PFSK-1 (cell line): ENCODE results near the gene VAV2.

Source experiments
- FOXP2 ChIP-seq: optimal IDR thresholded peaks from 2 replicates; pipeline ENCODE3; 2011; ENCODE audit warnings: borderline replicate concordance, control low read depth, inconsistent platforms; ENCODE audit not compliant: insufficient read depth; ENCODE audit errors: extremely low read length, extremely low read depth
- POLR2AphosphoS5 ChIP-seq: IDR thresholded peaks from 2 replicates; pipeline ENCODE4 v1.6.1; 2012; ENCODE audit warnings: low read depth, mild to moderate bottlenecking, control low read depth, low read length, moderate library complexity
- SIN3A ChIP-seq: IDR thresholded peaks from 2 replicates; pipeline ENCODE4 v1.6.1; 2012; ENCODE audit warnings: mild to moderate bottlenecking, low read length, moderate library complexity, borderline replicate concordance; ENCODE audit not compliant: insufficient read depth
- TAF1 ChIP-seq: IDR thresholded peaks from 2 replicates; pipeline ENCODE4 v1.6.1; 2012; ENCODE audit warnings: low read length, control low read depth, borderline replicate concordance; ENCODE audit not compliant: insufficient read depth
- TF ChIP-seq, protein P1 (sequence below), 2 experiments: IDR thresholded peaks; 2 replicates each; pipeline versions ENCODE4 v1.6.1 to v1.8.0; 2011 to 2012; ENCODE audit warnings: low read depth in 2 of 2, low read length in 2 of 2, control low read depth in 1 of 2, inconsistent platforms in 1 of 2, mild to moderate bottlenecking in 1 of 2, moderate library complexity in 1 of 2; ENCODE audit not compliant: insufficient read depth in 1 of 2

The VAV2 gene

DNA sequence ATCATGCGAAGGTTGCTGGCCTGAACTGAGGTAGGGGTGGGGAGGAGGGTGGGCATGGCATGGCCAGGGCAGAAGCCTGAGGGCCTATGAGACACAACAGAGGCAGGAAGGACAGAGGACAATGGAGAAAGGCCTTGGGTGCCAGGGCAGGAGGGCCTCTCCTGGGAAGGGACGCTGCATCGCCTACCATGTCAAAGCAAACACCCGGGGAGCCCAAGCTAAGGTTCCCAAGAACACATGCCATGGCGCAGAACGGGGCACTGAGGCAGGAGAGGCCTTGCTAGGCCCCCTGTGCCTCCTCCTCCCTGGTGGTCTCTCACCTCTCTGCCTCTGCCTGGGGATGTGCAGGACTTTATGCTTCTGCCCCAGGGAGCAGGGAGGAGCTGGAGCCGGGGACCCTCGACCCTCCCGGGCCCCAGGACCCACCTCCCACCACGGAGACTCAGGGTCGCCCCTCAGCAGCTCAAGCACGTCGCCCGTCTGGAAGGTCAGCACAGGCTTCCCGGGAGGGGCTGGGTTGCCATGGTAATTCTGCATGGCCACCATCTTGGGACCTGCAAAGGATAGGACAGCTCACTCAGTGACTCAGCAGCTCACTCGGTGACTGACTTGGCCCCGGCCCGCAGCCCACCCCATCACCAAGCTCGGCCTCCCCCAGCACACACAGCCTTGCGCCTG lies 213.6 kb downstream of the VAV2 start:
- TF ChIP-seq, protein P1, sequence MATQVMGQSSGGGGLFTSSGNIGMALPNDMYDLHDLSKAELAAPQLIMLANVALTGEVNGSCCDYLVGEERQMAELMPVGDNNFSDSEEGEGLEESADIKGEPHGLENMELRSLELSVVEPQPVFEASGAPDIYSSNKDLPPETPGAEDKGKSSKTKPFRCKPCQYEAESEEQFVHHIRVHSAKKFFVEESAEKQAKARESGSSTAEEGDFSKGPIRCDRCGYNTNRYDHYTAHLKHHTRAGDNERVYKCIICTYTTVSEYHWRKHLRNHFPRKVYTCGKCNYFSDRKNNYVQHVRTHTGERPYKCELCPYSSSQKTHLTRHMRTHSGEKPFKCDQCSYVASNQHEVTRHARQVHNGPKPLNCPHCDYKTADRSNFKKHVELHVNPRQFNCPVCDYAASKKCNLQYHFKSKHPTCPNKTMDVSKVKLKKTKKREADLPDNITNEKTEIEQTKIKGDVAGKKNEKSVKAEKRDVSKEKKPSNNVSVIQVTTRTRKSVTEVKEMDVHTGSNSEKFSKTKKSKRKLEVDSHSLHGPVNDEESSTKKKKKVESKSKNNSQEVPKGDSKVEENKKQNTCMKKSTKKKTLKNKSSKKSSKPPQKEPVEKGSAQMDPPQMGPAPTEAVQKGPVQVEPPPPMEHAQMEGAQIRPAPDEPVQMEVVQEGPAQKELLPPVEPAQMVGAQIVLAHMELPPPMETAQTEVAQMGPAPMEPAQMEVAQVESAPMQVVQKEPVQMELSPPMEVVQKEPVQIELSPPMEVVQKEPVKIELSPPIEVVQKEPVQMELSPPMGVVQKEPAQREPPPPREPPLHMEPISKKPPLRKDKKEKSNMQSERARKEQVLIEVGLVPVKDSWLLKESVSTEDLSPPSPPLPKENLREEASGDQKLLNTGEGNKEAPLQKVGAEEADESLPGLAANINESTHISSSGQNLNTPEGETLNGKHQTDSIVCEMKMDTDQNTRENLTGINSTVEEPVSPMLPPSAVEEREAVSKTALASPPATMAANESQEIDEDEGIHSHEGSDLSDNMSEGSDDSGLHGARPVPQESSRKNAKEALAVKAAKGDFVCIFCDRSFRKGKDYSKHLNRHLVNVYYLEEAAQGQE (IDR thresholded peaks at IDR 0.05; ENCODE audit: insufficient read depth in 1 of 2, low read depth in 2 of 2, low read length in 2 of 2): no peak
- no peak for TF ChIP-seq SIN3A
- no peak for TF ChIP-seq FOXP2
- TF ChIP-seq TAF1: no peak
- TF ChIP-seq POLR2AphosphoS5: no peak

DNA sequence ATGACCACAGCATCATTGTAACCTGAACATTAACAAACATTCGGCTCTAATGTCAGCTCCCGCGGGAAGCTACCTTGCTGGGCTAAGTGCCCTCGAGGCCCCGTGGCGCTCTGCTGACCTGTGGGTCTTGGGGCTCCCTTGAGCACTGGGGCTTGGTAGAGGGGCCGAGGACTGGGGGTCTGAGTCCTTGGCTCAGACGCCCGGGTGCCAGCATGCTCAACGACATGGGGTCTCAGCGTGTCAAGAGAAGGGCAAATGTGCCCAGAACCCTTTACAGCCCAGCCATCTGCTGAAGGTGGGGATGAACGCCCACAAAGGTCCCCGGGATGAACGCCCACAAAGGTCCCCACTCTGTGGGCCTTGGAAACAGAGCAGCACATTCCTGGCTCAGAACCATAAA lies 214.3 kb downstream of the VAV2 start:
- TF ChIP-seq FOXP2 (no peak), TAF1 (no peak), SIN3A (no peak), POLR2AphosphoS5 (no peak)
- TF ChIP-seq, protein P1 (IDR thresholded peaks at IDR 0.05; ENCODE audit: insufficient read depth in 1 of 2, low read depth in 2 of 2, low read length in 2 of 2): no peak

DNA sequence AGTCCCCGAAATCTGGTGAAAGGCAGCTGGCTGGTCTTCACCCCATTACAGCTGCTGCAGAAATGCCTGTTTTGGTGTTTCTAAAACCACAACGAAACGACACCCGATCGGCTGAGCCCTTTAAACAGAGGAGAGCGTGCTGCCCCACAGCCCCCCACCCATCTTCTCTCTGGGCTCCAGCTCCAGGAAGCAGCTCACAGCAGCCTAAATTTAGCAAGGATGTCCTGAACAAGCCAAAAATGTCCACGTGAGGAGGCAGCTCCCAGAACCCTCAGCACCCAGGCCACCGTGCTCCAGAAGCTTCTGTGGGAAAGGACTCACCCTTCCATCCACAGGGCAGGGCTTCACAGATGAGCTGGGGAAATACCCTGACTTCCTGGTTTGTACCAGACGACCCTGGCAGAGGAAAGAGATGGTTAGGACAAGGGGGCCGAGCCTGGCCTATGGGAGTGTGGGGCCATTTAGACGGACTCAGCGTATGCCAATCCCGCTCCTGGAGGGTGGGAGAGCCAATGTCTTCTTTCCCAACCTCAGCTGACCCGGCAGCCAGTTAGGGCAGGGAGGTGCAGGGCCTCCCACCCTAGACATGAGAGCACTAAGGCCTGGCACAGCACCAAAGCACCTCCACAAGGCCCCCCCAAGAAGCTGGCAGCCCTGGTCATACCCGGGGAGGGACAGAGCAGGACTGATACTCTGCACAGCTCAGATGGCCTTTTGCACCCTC lies 214.9 kb downstream of the VAV2 start:
- TF ChIP-seq TAF1 (no peak), SIN3A (no peak), POLR2AphosphoS5 (no peak), FOXP2 (no peak)
- TF ChIP-seq, protein P1 (IDR thresholded peaks at IDR 0.05; ENCODE audit: insufficient read depth in 1 of 2, low read depth in 2 of 2, low read length in 2 of 2): no peak

DNA sequence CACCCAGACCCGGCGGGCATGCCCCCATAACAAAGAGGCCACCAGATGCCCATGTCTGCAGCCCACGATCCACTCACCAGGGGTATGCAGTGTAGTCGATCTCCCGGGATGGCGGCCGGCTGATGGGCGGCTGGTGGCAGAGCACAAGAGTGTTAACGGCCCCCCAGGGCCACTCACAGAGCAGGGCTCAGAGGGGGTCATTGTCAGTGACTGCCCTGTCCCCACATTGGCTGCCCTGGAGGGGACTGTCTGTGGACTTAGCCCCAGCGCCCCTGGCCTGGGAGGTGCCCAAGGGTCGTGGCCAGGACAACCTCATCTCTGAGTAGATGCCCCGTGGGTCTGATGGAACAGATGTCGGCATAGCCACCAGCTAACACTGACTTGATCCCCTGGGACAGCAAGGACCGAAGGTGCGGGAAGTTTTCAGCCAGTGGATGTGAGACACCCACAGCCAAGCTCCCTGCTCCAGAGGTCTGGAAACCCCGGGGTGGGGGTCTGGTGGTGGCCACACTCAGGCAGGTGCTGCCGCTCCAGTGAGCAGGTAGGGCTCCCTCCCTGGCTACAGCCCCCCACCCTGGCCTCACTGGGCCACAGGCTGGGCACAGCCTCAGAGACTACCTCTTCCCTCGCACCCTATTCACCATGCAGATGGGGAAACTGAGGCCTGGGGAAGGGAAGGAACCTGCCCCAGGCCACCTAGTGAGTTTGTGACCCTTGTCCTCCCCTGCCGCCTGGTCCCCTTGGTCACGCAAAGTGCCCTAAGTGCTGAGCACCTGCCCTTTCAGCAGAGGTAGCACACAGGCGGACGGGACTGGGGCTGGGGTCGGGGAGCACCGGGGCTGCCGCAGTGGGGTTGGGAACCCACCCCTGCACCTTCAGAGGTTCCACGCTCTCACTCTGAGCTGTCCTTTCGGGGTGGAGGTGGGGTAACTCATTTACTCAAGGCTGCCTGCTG lies 215.9 kb downstream of the VAV2 start:
- TF ChIP-seq SIN3A (no peak), POLR2AphosphoS5 (no peak), TAF1 (no peak)

DNA sequence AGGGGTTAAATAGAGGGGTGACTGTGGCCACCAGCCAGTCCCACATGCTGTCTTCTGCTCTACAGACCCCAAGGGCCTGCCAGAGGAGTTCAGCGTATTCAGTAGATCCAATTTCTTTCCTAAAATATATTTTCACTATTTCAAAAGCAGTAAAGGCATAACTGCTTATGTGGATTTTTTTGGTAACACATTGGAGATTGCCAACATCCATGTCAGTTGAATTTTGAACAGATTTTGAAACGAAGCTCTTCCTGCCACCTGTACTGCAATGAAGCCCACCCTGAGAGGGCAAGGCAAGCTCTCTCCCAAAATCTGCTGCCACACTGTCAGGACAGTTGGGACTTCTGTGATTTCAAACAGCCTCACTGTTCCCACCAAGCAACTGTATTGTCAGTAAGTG lies 216.8 kb downstream of the VAV2 start:
- TF ChIP-seq SIN3A: no peak
- TF ChIP-seq, protein P1 (IDR thresholded peaks at IDR 0.05; ENCODE audit: insufficient read depth in 1 of 2, low read depth in 2 of 2, low read length in 2 of 2): no peak
- TF ChIP-seq POLR2AphosphoS5: no peak
